Thymus (tissue), 11 donors: Measurements from ENCODE around the gene RPS29. TPM values are rescaled to one million over a fixed set of nuclear protein-coding genes. Genes with fewer than 3 reads are reported as not detected.

ENCODE experiments used
- DNase-seq, 9 donors: peaks; one replicate each; pipeline ENCODE4 v3.0.0-alpha.2; 2013; ENCODE audit warnings: low spot score in 9 of 9, low read depth in 6 of 9, missing footprints in 1 of 9
- H3K27ac ChIP-seq, 2 donors: one replicate each; pipeline ENCODE4 v1.5.1; 2013; ENCODE audit warnings: control low read depth in 1 of 2, low read depth in 1 of 2, low read length in 1 of 2, mild to moderate bottlenecking in 1 of 2, moderate library complexity in 1 of 2
- H3K27me3 ChIP-seq, 2 donors: one replicate each; pipeline ENCODE4 v1.5.1; 2013; ENCODE audit warnings: low read length in 1 of 2; ENCODE audit not compliant: control insufficient read depth in 2 of 2, insufficient read depth in 1 of 2
- H3K36me3 ChIP-seq, 2 donors: one replicate each; pipeline ENCODE4 v1.5.1; 2013; ENCODE audit warnings: low read length in 1 of 2, mild to moderate bottlenecking in 1 of 2, moderate library complexity in 1 of 2; ENCODE audit not compliant: control insufficient read depth in 2 of 2, insufficient read depth in 2 of 2
- H3K4me1 ChIP-seq, 2 donors: one replicate each; pipeline ENCODE4 v1.5.1; 2013; ENCODE audit warnings: low read length in 2 of 2; ENCODE audit not compliant: control insufficient read depth in 2 of 2, insufficient read depth in 2 of 2
- H3K4me3 ChIP-seq, 2 donors: one replicate each; pipeline ENCODE4 v1.5.1; 2013; ENCODE audit warnings: low read length in 2 of 2, control low read depth in 1 of 2, mild to moderate bottlenecking in 1 of 2
- H3K9me3 ChIP-seq, 2 donors: one replicate each; pipeline ENCODE4 v1.5.1; 2013; ENCODE audit warnings: low read length in 1 of 2, mild to moderate bottlenecking in 1 of 2; ENCODE audit not compliant: control insufficient read depth in 2 of 2, insufficient read depth in 1 of 2
- WGBS: extraction: QIAGEN DNeasy Blood & Tissue Kit; methylation state at CpG from one replicate; pipeline ENCODE4 v1.1.7; 2013; 5-methylcytosine and 5-hydroxymethylcytosine counted together
- polyA plus RNA-seq: library from polyadenylated mRNA; stranded (reverse); fragments of 200-250 nt; gene quantifications from one replicate; pipeline ENCODE4 v1.2.3, GENCODE V29; 2013
- total RNA-seq: library from RNA; stranded (reverse); fragments of 120-200 nt; gene quantifications from one replicate; pipeline ENCODE4 v1.2.4, GENCODE V29; 2013
- donor health status: healthy.

RPS29 gene
- total and polyA plus RNA-seq, 2 donors: 5,388 to 6,328 TPM

DNA sequence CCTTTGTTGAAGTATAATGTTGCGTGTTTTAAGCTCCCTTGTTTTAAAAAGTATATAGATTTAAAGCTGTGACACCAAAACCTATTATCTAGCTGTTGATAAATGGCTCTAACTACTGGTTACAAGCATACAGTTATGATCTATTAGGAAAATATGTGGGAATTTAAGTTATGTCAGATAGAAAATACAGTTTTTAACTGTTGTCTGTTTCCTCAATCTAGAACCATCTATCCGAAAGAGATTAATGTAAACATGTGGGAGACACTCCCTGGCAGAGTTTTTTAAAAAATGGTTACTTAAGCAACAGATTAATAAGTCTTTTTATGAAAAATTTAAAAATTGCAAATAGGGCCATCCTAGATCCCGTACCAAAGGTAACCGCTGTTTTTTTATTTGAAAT, 26.1 kb upstream of the RPS29 start:
- Histone ChIP-seq H3K4me3 (no peak overlapping the region), H3K4me1 (no peaks in the 10 kb centered on the region), H3K9me3 (no peaks in the 10 kb centered on the region), H3K27ac (no peak overlapping the region), H3K27me3 (no peaks in the 10 kb centered on the region), H3K36me3 (peaks cover 9 to 53% of the 10 kb centered on the region in 2 donors)
- DNase-seq: no peak
- 98% methylated on average over 4 of the region's 4 CpGs for WGBS

DNA sequence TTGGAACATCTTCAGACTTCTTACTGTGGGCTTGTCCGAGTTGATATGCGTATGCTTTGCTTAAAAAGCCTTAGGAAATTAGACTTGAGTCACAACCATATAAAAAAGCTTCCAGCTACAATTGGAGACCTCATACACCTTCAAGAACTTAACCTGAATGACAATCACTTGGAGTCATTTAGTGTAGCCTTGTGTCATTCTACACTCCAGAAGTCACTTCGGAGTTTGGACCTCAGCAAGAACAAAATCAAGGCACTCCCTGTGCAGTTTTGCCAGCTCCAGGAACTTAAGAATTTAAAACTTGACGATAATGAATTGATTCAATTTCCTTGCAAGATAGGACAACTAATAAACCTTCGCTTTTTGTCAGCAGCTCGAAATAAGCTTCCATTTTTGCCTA, 21.4 kb upstream of the RPS29 start:
- Histone ChIP-seq H3K36me3 (peaks cover 8 to 59% of the 10 kb centered on the region in 2 donors), H3K27ac (no peak overlapping the region), H3K9me3 (no peaks in the 10 kb centered on the region), H3K4me1 (no peaks in the 10 kb centered on the region), H3K4me3 (no peak overlapping the region), H3K27me3 (no peaks in the 10 kb centered on the region)
- DNase-seq: no peak
- 98% methylated on average over 6 of the region's 6 CpGs for WGBS

DNA sequence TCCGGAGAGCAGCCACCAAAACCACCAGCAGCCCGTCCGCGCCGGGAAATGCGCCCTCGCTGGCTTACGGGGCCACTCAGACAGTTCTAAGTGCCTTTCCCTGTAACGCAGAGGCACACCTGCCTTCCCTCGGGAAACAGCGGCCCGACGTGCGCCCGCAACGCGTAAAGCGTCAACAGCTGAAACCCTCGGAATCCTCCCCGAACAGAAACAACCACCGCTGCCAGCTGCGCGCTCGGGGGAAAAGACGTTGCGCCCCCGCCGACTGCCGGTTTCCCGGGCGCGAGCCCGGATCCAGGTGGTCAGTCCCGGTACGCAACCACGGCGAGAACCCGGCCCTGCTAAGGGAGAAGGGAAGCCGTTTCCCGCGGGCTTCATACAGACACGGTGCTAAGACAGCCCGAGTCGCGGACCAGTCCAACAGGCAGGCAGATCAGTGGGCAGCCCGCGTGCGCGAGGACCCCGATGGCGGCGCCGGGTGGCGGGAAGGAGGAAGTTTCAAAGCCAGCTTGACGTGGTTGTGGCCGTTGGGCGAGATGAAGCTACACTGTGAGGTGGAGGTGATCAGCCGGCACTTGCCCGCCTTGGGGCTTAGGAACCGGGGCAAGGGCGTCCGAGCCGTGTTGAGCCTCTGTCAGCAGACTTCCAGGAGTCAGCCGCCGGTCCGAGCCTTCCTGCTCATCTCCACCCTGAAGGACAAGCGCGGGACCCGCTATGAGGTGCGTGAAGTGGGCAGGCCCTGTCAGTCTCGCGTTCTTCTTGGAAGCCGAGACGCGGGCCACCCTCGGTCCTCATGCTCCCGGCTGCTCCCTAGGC, 12.5 kb upstream of the RPS29 start, which contains the start of gene LRR1:
Gene LRR1, plus strand, starts transcription at position 456 of the 816 bp plus-strand sequence. Its CDS starts 81 bp downstream, at position 537.
- under 1% methylated on average over 77 of the region's 77 CpGs for WGBS
- Histone ChIP-seq H3K9me3 (no peaks in the 10 kb centered on the region), H3K36me3 (peaks cover 0 to 23% of the 10 kb centered on the region in 2 donors), H3K27ac (peak within 1 kb of the TSS; percentile 94 to 99), H3K4me3 (peak within 1 kb of the TSS; percentile 65 to 88), H3K27me3 (no peaks in the 10 kb centered on the region), H3K4me1 (peaks cover 0 to 16% of the 10 kb centered on the region in 2 donors)
- DNase-seq: peak; percentile 65 to 92 (median 81)

DNA sequence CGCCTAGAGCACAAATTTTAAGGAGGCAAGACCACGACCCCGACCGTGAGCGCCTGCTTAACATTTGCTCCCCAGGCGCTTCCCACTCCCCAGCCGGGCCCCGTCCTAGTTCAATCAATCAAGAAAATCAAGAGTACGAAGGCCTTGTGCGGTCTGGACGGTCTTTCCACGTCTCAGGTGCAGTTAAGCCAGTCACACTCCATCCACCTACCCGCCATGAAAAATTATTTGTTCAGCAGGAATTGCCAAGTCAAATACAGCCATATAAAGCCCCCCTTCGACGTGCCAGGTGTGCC, 12.0 kb upstream of the RPS29 start:
- Histone ChIP-seq H3K4me1 (peaks cover 0 to 16% of the 10 kb centered on the region in 2 donors), H3K27ac (peak overlapping the region; percentile 94 to 99), H3K9me3 (no peaks in the 10 kb centered on the region), H3K36me3 (peaks cover 0 to 17% of the 10 kb centered on the region in 2 donors), H3K4me3 (peak overlapping the region; percentile 65 to 88), H3K27me3 (no peaks in the 10 kb centered on the region)
- WGBS: under 1% methylated on average over 15 of the region's 15 CpGs
- peak in 1 of 9 donors; percentile 60 for DNase-seq

DNA sequence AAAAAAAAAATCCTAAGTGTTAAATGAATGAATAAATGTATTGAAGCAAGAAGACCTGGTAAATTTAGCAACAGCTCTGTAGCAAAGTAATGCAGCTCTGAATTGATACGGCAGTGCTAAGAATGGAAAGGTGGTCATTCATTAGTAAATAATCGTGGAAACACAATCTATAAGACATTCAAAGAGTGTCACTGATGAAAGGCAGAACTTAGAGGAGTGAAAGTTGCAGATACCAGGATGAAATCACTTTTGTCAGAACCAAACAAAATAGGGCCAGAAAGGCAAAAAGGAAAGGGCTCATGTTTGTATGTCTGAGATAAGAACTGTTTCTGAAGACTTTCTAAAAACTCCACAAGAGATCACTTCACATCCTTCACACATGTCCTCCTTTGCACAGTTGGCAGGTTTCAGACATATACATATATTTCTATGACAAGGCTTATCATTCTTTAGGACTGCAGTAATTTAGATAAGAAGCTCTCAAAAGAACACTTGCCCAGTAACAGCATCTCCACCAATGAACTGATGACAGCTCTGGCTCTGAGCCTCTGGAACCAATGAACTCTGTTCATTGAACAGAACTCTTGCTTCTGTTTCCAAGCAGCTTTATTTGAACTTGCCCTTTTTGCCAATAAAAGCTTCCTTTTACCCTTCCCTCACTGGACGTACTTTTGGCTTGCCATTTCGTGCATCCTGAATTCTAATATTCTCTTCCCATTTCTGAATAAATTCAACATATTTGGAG, 8.3 kb upstream of the RPS29 start:
- DNase-seq: peak in 3 of 9 donors; percentile 24 to 62 (median 43)
- no peaks in the 10 kb centered on the region for H3K36me3 ChIP-seq
- H3K9me3 ChIP-seq: no peaks in the 10 kb centered on the region
- no peaks in the 10 kb centered on the region for H3K27me3 ChIP-seq
- H3K27ac ChIP-seq: peak overlapping the region; percentile 42 to 61
- no peak overlapping the region for H3K4me3 ChIP-seq
- 62% methylated on average over 4 of the region's 4 CpGs for WGBS
- peaks cover 0 to 14% of the 10 kb centered on the region in 2 donors for H3K4me1 ChIP-seq

DNA sequence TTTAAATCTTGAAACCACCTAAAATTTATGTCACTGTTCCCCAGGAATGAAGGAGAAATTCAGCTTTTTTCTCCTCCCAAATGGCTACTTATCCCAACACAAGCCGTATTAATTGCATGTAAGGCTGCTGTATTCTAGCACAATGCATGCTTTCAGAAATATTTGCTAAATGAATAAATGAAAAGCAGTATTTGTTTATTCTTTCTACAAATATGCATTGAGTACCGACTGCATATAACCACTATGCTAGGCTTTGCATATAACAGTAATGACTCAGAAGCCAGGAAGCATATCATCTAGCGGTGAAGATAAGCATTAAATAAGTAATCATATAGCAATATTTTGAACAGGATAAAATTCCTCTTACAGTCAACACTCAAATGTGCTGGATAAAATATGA, 6.8 kb upstream of the RPS29 start:
- no peak for DNase-seq
- Histone ChIP-seq H3K9me3 (no peaks in the 10 kb centered on the region), H3K4me3 (no peak overlapping the region), H3K4me1 (peaks cover 0 to 14% of the 10 kb centered on the region in 2 donors), H3K27me3 (no peaks in the 10 kb centered on the region), H3K36me3 (no peaks in the 10 kb centered on the region), H3K27ac (no peak overlapping the region)
- 98% methylated on average over 3 of the region's 3 CpGs for WGBS

DNA sequence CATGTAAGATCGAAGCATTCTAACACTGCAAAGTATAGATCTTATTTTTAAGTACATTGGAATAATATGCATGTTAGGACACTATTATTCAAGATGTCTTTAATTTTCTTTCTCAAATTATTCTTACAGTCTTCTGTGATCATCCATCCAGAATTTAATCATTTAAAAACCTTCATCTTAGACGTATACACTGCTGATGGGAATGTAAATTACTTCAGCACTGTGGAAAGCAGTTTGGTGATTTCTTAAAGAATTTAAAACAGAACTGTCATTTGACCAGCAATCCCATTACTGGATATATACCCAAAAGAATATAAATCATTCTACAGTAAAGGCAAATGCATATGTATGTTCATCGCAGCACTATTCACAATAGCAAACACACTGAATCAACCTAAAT, 3.2 kb upstream of the RPS29 start:
- Histone ChIP-seq H3K4me1 (peaks cover 2 to 6% of the 10 kb centered on the region in 2 donors), H3K27me3 (no peaks in the 10 kb centered on the region), H3K27ac (no peak overlapping the region), H3K36me3 (peaks cover 0 to 2% of the 10 kb centered on the region in 2 donors), H3K4me3 (no peak overlapping the region), H3K9me3 (no peaks in the 10 kb centered on the region)
- no peak for DNase-seq
- 98% methylated on average over 3 of the region's 3 CpGs for WGBS

DNA sequence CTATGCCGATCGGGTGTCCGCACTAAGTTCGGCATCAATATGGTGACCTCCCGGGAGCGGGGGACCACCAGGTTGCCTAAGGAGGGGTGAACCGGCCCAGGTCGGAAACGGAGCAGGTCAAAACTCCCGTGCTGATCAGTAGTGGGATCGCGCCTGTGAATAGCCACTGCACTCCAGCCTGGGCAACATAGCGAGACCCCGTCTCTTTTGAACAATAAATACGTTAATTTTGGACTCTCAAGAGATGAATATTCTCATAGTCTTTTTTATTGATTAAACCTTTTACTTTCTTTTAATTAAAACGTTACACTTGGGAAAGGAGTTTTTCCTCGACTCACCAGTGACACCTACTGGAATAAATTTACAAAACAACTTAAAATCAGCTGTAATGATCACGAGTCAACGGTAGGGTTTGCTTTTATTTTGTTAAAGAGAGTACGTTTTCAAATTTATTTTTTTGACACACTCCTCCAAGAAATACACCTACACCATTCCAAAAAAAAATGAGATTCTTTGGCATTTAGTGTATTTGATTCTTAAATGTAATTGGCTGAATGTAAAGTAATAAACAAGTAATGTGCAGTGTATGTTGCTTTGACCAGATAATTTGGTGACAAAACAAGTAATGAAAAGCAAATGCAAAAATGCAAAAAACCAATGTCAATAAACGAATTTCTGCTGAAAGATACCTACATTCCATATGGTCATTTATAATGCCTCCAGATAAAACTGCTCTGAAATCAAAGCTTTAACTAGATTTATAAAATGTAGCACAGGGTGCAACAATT, 687 bp upstream of the RPS29 start:
- no peaks in the 10 kb centered on the region for H3K9me3 ChIP-seq
- H3K36me3 ChIP-seq: peaks cover 13 to 26% of the 10 kb centered on the region in 2 donors
- peak; percentile 37 to 90 (median 74) for DNase-seq
- 6% methylated on average over 11 of the region's 21 CpGs for WGBS
- H3K27ac ChIP-seq: peak overlapping the region; percentile 85 to 98
- peak overlapping the region; percentile 90 to 95 for H3K4me3 ChIP-seq
- peaks cover 11 to 16% of the 10 kb centered on the region in 2 donors for H3K4me1 ChIP-seq
- H3K27me3 ChIP-seq: no peaks in the 10 kb centered on the region
